Stimulated activated memory B cell treated with anti-CD40 and anti-IgM and Interleukin-4, amounts not matched to agents 10 μg/mL and 1 μg/mL and 100 μg/mL, for 72 hours (primary cell): ENCODE data around the gene ARRDC1.
"Not testable (repeated sequence)": the region's sequence is repeated elsewhere in the genome, so short reads cannot be mapped to it uniquely, and the experiment has no call there.

Experiments used
- ATAC-seq: fragments of 150-1000 bp; cut with Tn5 transposase; 2 replicates; pipeline ENCODE4 v1.10.0; 2021
- H3K27ac Mint-ChIP-seq: one replicate; pipeline ENCODE4 v1.8.0; 2022; ENCODE audit warnings: mild to moderate bottlenecking, mixed read lengths
- H3K27me3 Mint-ChIP-seq: one replicate; pipeline ENCODE4 v1.8.0; 2022; ENCODE audit warnings: mixed read lengths
- H3K36me3 Mint-ChIP-seq: one replicate; pipeline ENCODE4 v1.8.0; 2022; ENCODE audit warnings: mixed read lengths
- H3K4me1 Mint-ChIP-seq: one replicate; pipeline ENCODE4 v1.8.0; 2022; ENCODE audit warnings: mixed read lengths
- H3K4me3 Mint-ChIP-seq: one replicate; pipeline ENCODE4 v1.8.0; 2022; ENCODE audit warnings: mild to moderate bottlenecking, moderate library complexity, mixed read lengths
- H3K9me3 Mint-ChIP-seq: one replicate; pipeline ENCODE4 v1.8.0; 2022; ENCODE audit warnings: mixed read lengths

Gene ARRDC1

DNA sequence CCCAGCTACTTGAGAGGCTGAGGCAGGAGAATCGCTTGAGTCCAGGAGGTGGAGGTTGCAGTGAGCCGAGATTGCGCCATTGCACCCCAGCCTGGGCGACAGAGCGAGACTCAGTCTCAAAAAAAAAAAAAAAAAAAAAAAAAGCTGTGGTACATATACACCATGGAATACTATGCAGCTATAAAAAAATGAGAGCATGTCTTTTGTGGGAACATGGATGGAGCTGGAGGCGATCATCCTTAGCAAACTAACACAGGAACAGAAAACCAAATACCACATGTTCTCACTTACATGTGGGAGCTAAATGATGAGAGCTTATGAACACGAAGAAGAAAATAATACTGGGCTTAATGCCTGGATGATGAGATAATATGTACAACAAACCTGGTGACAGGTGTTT, 8.9 kb upstream of the ARRDC1 start:
- not testable (repeated sequence) for H3K27me3 Mint-ChIP-seq, H3K36me3 Mint-ChIP-seq, H3K9me3 Mint-ChIP-seq, H3K27ac Mint-ChIP-seq, ATAC-seq, H3K4me3 Mint-ChIP-seq, H3K4me1 Mint-ChIP-seq

DNA sequence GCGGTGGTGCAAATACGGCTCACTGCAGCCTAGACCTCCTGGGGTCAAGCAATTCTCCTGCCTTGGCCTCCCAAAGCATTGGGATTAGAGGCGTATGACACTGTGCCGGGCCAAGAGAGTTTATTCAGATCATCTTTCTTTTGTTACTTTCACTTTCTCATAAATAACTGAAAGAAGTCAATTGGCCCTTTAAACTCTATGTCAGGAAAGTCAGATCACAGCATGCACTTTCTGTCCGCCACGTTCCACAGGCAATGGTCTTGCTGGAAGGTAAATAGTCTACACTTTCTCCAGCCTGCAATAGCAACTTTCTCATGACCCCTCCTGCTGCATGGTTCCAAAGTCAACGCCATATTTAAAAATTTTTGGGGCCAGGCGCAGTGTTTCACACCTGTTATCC, 6.5 kb upstream of the ARRDC1 start:
- H3K27ac Mint-ChIP-seq: no peak overlapping the region
- ATAC-seq: no peak
- H3K27me3 Mint-ChIP-seq: no peaks in the 10 kb centered on the region
- H3K4me3 Mint-ChIP-seq: no peak overlapping the region
- H3K4me1 Mint-ChIP-seq: peaks cover 19% of the 10 kb centered on the region
- no peaks in the 10 kb centered on the region for H3K36me3 Mint-ChIP-seq
- no peaks in the 10 kb centered on the region for H3K9me3 Mint-ChIP-seq

DNA sequence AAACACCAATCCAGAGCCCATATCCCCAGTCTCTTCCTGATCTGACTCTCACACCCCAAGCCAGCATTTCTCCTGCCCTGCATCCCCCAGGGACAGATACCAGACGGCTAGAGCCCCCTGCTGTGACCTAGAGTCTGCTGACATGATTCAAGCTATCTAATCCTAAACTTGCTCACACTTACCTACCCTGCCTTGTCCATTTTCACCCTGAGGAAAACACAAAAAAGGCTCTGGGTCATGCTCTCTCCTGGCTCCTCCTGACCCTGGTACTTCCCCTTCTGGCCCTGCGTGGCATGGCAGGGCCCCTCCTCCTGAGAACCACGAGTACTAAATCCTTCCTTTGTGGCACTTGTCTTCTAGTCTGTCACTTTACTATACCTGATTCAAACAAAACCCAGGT, 2.8 kb upstream of the ARRDC1 start:
- H3K9me3 Mint-ChIP-seq: no peaks in the 10 kb centered on the region
- H3K4me3 Mint-ChIP-seq: no peak overlapping the region
- ATAC-seq: no peak
- peaks cover 40% of the 10 kb centered on the region for H3K4me1 Mint-ChIP-seq
- H3K27ac Mint-ChIP-seq: peak overlapping the region; percentile 6
- H3K27me3 Mint-ChIP-seq: no peaks in the 10 kb centered on the region
- no peaks in the 10 kb centered on the region for H3K36me3 Mint-ChIP-seq

DNA sequence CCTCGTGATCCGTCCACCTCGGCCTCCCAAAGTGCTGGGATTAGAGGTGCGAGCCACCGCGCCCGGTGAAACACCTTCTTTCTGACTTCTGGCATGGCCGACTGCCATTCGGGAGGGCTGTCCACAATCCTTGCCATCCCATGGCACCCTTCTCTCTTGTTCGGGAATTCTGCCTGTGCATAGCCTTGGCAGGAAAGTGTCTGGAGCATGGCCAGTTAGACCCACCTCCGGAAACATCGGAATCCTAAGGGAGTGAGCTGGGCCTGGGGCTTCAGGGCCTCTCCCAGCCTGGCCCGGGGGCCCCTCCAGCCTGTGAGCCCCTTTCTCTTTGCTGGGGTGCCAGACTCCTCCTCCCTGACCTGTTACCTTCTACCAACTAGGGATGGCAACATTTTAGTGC, 1.6 kb upstream of the ARRDC1 start:
- Mint-ChIP-seq H3K27ac (no peak overlapping the region), H3K36me3 (no peaks in the 10 kb centered on the region), H3K4me3 (peak overlapping the region; percentile 67), H3K9me3 (no peaks in the 10 kb centered on the region), H3K27me3 (no peaks in the 10 kb centered on the region), H3K4me1 (peaks cover 33% of the 10 kb centered on the region)
- no peak for ATAC-seq

- Mint-ChIP-seq H3K4me1 (peaks cover 33% of the 10 kb centered on the region), H3K9me3 (no peaks in the 10 kb centered on the region), H3K4me3 (peak overlapping the region; percentile 67), H3K36me3 (no peaks in the 10 kb centered on the region), H3K27ac (no peak overlapping the region), H3K27me3 (no peaks in the 10 kb centered on the region)
- no peak for ATAC-seq
Observed at GRCh38 chr9:137604345-137605086, 970 bp upstream of the ARRDC1 start.

- Mint-ChIP-seq H3K4me1 (peaks cover 34% of the 10 kb centered on the region), H3K4me3 (peak overlapping the region; percentile 77), H3K27me3 (no peaks in the 10 kb centered on the region), H3K36me3 (no peaks in the 10 kb centered on the region), H3K27ac (peak overlapping the region; percentile 53), H3K9me3 (no peaks in the 10 kb centered on the region)
- peak; percentile 1 for ATAC-seq
Observed at GRCh38 chr9:137606005-137606621, 627 bp downstream of the ARRDC1 start.

GRCh38 chr9:137606734-137607138, 1.2 kb downstream of the ARRDC1 start:
- H3K4me3 Mint-ChIP-seq: peak overlapping the region; percentile 77
- no peaks in the 10 kb centered on the region for H3K9me3 Mint-ChIP-seq
- H3K27ac Mint-ChIP-seq: peak overlapping the region; percentile 53
- H3K27me3 Mint-ChIP-seq: no peaks in the 10 kb centered on the region
- ATAC-seq: no peak
- H3K36me3 Mint-ChIP-seq: no peaks in the 10 kb centered on the region
- H3K4me1 Mint-ChIP-seq: peaks cover 40% of the 10 kb centered on the region

- peaks cover 46% of the 10 kb centered on the region for H3K4me1 Mint-ChIP-seq
Observed at GRCh38 chr9:137607141-137607857, 1.8 kb downstream of the ARRDC1 start.

GRCh38 chr9:137610944-137611343, 5.5 kb downstream of the ARRDC1 start:
- no peak for ATAC-seq
- Mint-ChIP-seq H3K4me3 (no peak overlapping the region), H3K27me3 (no peaks in the 10 kb centered on the region), H3K36me3 (peaks cover 7% of the 10 kb centered on the region), H3K4me1 (peaks cover 43% of the 10 kb centered on the region), H3K27ac (peak overlapping the region; percentile 64), H3K9me3 (no peaks in the 10 kb centered on the region)

More at GRCh38 chr9:137607141-137607857, 1.8 kb downstream of the ARRDC1 start:
- H3K4me3 Mint-ChIP-seq: peak overlapping the region; percentile 77
- no peak overlapping the region for H3K27ac Mint-ChIP-seq
- H3K27me3 Mint-ChIP-seq: no peaks in the 10 kb centered on the region
- H3K36me3 Mint-ChIP-seq: no peaks in the 10 kb centered on the region
- H3K9me3 Mint-ChIP-seq: no peaks in the 10 kb centered on the region
- ATAC-seq: no peak

GRCh38 chr9:137611623-137612609, 6.4 kb downstream of the ARRDC1 start:
- Mint-ChIP-seq H3K27ac (peak overlapping the region; percentile 64), H3K4me1 (peaks cover 37% of the 10 kb centered on the region), H3K27me3 (no peaks in the 10 kb centered on the region), H3K4me3 (peak overlapping the region; percentile 7), H3K9me3 (no peaks in the 10 kb centered on the region), H3K36me3 (peaks cover 7% of the 10 kb centered on the region)
- peak; percentile 65 for ATAC-seq

DNA sequence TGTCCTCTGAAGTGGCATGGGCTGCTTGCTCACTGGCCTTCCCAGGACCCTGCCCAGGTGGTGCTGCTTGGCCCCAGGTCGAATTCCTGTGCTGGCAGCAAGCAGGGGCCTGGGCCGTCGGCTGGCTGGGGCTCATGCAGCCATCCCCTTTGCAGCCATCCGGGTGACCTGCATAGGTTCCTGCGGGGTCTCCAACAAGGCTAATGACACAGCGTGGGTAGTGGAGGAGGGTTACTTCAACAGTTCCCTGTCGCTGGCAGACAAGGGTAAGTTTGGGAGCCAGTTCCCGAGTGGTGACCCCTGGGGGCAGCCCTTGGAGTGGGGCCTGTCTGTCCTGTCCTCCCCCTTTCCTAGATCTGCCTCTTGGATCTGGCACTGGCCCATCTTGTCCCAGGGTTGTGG, 7.3 kb downstream of the ARRDC1 start:
- no peak for ATAC-seq
- Mint-ChIP-seq H3K9me3 (no peaks in the 10 kb centered on the region), H3K4me1 (peaks cover 37% of the 10 kb centered on the region), H3K27ac (peak overlapping the region; percentile 58), H3K4me3 (no peak overlapping the region), H3K36me3 (peaks cover 7% of the 10 kb centered on the region), H3K27me3 (no peaks in the 10 kb centered on the region)

GRCh38 chr9:137613259-137613658, 7.8 kb downstream of the ARRDC1 start:
- Mint-ChIP-seq H3K27ac (peak overlapping the region; percentile 58), H3K27me3 (no peaks in the 10 kb centered on the region), H3K4me1 (peaks cover 42% of the 10 kb centered on the region), H3K4me3 (no peak overlapping the region), H3K36me3 (peaks cover 7% of the 10 kb centered on the region), H3K9me3 (no peaks in the 10 kb centered on the region)
- no peak for ATAC-seq

- peaks cover 42% of the 10 kb centered on the region for H3K4me1 Mint-ChIP-seq
- peaks cover 7% of the 10 kb centered on the region for H3K36me3 Mint-ChIP-seq
- H3K27me3 Mint-ChIP-seq: no peaks in the 10 kb centered on the region
- no peak for ATAC-seq
- no peaks in the 10 kb centered on the region for H3K9me3 Mint-ChIP-seq
- H3K27ac Mint-ChIP-seq: peak overlapping the region; percentile 58
- no peak overlapping the region for H3K4me3 Mint-ChIP-seq
Observed at GRCh38 chr9:137613738-137614523, 8.4 kb downstream of the ARRDC1 start.
